Lower lobe of right lung (tissue), 2 donors: ENCODE measurements around the gene ZCCHC2. TPM values are rescaled to one million over a fixed set of nuclear protein-coding genes. Genes with fewer than 3 reads are reported as not detected.

ENCODE experiments used
- ATAC-seq, 2 donors: fragments of 200-7000 bp; cut with Tn5 transposase; one replicate each; pipeline ENCODE4 v1.9.1; 2020 to 2022; ENCODE audit warnings: mild to moderate bottlenecking in 2 of 2, moderate library complexity in 2 of 2
- DNase-seq: peaks from one replicate; pipeline ENCODE4 v3.0.0-alpha.2; 2020
- H3K27ac ChIP-seq: fragments of 200-600 bp; one replicate; pipeline ENCODE4 v1.8.0; 2022
- H3K27me3 ChIP-seq: fragments of 200-600 bp; one replicate; pipeline ENCODE4 v1.8.0; 2022; ENCODE audit warnings: low read depth
- H3K36me3 ChIP-seq: fragments of 200-600 bp; one replicate; pipeline ENCODE4 v1.8.0; 2022; ENCODE audit warnings: mild to moderate bottlenecking
- H3K4me1 ChIP-seq: fragments of 200-600 bp; one replicate; pipeline ENCODE4 v1.8.0; 2022
- H3K4me3 ChIP-seq: fragments of 200-600 bp; one replicate; pipeline ENCODE4 v1.8.0; 2022; ENCODE audit warnings: mild to moderate bottlenecking
- H3K9me3 ChIP-seq: fragments of 200-600 bp; one replicate; pipeline ENCODE4 v1.8.0; 2022
- CTCF ChIP-seq: fragments of 200-600 bp; IDR thresholded peaks from one replicate; pipeline ENCODE4 v1.8.0; 2022; ENCODE audit warnings: antibody characterized with exemption, mild to moderate bottlenecking
- intact Hi-C: fragments of 100-400 bp; cut with DNase I; formaldehyde crosslinking; loops from one replicate; pipeline ENCODE4 v1.11.0; 2022
- total RNA-seq: library from RNA; stranded (reverse); fragmentation: NEBNext Ultra II Directional; extraction: Animal tissue kit (Norgen Biotek cat#: 25700); gene quantifications from one replicate; pipeline ENCODE4 v1.2.1, GENCODE V29; 2021
- donor health status: DM: no; HTN: yes; CAD: no; lungs with severe emphysema.

The ZCCHC2 gene
- total RNA-seq, 1 donor from 2014 or later, result 51.9 TPM

- peaks cover 97% of the 10 kb centered on the region for H3K36me3 ChIP-seq
- no peak for TF ChIP-seq CTCF
- DNase-seq (no peak), ATAC-seq (no peak)
- intact Hi-C loops, result no loop called here
- no peaks in the 10 kb centered on the region for H3K27me3 ChIP-seq
- H3K4me1 ChIP-seq, result peaks cover under 1% of the 10 kb centered on the region
- no peak overlapping the region for H3K27ac ChIP-seq
- no peak overlapping the region for H3K4me3 ChIP-seq
- H3K9me3 ChIP-seq, result no peaks in the 10 kb centered on the region
Observed at GRCh38 chr18:62571037-62571436, 48.2 kb downstream of the ZCCHC2 start.

GRCh38 chr18:62571648-62572047 is 48.8 kb downstream of the ZCCHC2 start:
- intact Hi-C loops, result no loop called here
- Histone ChIP-seq H3K4me3 (no peak overlapping the region), H3K4me1 (peaks cover 6% of the 10 kb centered on the region), H3K36me3 (peaks cover 97% of the 10 kb centered on the region), H3K27me3 (no peaks in the 10 kb centered on the region), H3K27ac (no peak overlapping the region), H3K9me3 (no peaks in the 10 kb centered on the region)
- no peak for TF ChIP-seq CTCF
- no peak for DNase-seq
- no peak for ATAC-seq

- no peaks in the 10 kb centered on the region for H3K27me3 ChIP-seq
- intact Hi-C loops, result no loop called here
Observed at GRCh38 chr18:62572456-62572855, 49.6 kb downstream of the ZCCHC2 start.

GRCh38 chr18:62574776-62575175 is 52.0 kb downstream of the ZCCHC2 start:
- DNase-seq (no peak), ATAC-seq (peak in 1 of 2 donors; percentile 32)
- no peaks in the 10 kb centered on the region for H3K9me3 ChIP-seq
- peaks cover 86% of the 10 kb centered on the region for H3K36me3 ChIP-seq
- H3K4me1 ChIP-seq, result peaks cover 6% of the 10 kb centered on the region
- no peak overlapping the region for H3K4me3 ChIP-seq
- H3K27me3 ChIP-seq, result no peaks in the 10 kb centered on the region
- no peak for TF ChIP-seq CTCF
- intact Hi-C loops, result no loop called here
- H3K27ac ChIP-seq, result no peak overlapping the region

More at GRCh38 chr18:62572456-62572855, 49.6 kb downstream of the ZCCHC2 start:
- Histone ChIP-seq H3K36me3 (peaks cover 94% of the 10 kb centered on the region), H3K4me1 (peaks cover 6% of the 10 kb centered on the region), H3K4me3 (no peak overlapping the region), H3K9me3 (no peaks in the 10 kb centered on the region), H3K27ac (no peak overlapping the region)
- DNase-seq (no peak), ATAC-seq (no peak)
- no peak for TF ChIP-seq CTCF

GRCh38 chr18:62576271-62576670 is 53.4 kb downstream of the ZCCHC2 start:
- ATAC-seq (no peak), DNase-seq (no peak)
- peaks cover 6% of the 10 kb centered on the region for H3K4me1 ChIP-seq
- peaks cover 77% of the 10 kb centered on the region for H3K36me3 ChIP-seq
- H3K27me3 ChIP-seq, result no peaks in the 10 kb centered on the region
- intact Hi-C loops, result no loop called here
- TF ChIP-seq CTCF, result no peak
- no peak overlapping the region for H3K4me3 ChIP-seq
- H3K9me3 ChIP-seq, result no peaks in the 10 kb centered on the region
- no peak overlapping the region for H3K27ac ChIP-seq
